BJ (cell line): Measurements from ENCODE around the gene CASKIN1. TPM values are rescaled to one million over a fixed set of nuclear protein-coding genes. Genes with fewer than 3 reads are reported as not detected.

Experiments
- CTCF ChIA-PET: fragments of 350-600 bp; formaldehyde crosslinking; extraction: SDS; loops from one replicate; lab custom pipeline; 2021; ENCODE audit warnings: antibody characterized with exemption, inconsistent platforms; lab: Yijun Ruan, JAX
- POLR2A ChIA-PET: fragments of 300-600 bp; sonication (Branson Sonifier 250); formaldehyde crosslinking; extraction: SDS; loops from one replicate; lab custom pipeline; 2021; ENCODE audit warnings: antibody characterized with exemption; lab: Charles Lee
- DNase-seq: peaks from one replicate; pipeline ENCODE4 v3.0.0-alpha.2; 2011; ENCODE audit warnings: low read depth
- H3K27me3 ChIP-seq: 2 replicates; pipeline ENCODE4 v1.6.0; 2011; ENCODE audit warnings: low read length; ENCODE audit not compliant: control insufficient read depth, insufficient read depth
- H3K36me3 ChIP-seq: 2 replicates; pipeline ENCODE4 v1.5.1; 2011; ENCODE audit warnings: low read length; ENCODE audit not compliant: control insufficient read depth, insufficient read depth
- H3K4me3 ChIP-seq: 2 replicates; pipeline ENCODE4 v1.5.1; 2011; ENCODE audit warnings: low read depth, mild to moderate bottlenecking, control low read depth, low read length
- polyA plus RNA-seq: library from polyadenylated mRNA; depleted of rRNA; stranded (reverse); fragments of >200 nt; gene quantifications from 2 replicates; pipeline ENCODE4 v1.2.3, GENCODE V29; 2011
- TF ChIP-seq, protein P1 (sequence below): IDR thresholded peaks from 2 replicates; pipeline ENCODE4 v1.5.1; 2011; ENCODE audit warnings: low read depth, mild to moderate bottlenecking, control low read depth, inconsistent platforms, low read length, moderate library complexity; ENCODE audit not compliant: insufficient read depth

Gene CASKIN1
- polyA plus RNA-seq, 1 experiment = 0.01 TPM

DNA sequence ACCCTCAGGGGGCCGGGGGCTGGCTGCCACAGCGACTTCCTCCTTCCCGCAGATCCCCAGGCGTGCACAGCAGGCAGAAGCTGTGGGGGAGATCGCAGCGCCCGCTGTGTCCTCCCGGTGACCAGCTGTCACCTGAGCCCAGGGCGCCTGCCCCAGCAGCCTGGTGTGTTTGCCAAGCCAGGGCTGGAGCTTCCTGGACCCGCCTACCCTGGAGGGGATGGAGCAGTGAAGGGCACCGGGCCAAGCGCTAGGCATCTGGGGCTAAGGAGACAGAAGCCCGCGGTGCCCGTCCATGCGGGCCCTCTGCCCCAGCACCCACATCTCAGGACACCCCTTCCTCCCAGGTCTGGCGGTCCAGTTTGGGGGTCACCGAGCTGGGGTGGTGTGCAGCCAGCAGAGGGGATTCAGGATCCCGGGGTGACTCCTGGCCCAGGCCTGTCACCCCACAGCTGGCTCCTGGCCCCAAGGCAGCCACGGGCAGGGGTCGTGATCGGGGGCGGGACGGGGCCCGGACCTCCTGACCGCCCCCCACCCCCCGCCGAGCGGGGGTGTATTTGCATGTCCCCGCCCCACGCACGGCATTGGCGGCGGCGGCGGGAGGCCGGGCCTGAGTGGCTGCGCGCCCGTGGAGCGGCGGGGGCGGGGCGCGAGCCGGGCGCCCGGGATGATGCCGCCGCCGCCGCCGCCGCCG is 48.3 kb downstream of the CASKIN1 start, which contains the start of gene RAB26:
TSS of gene RAB26 (plus strand) at position 645 of the 691 bp plus-strand sequence. CDS start 159 bp downstream, outside the sequence.
- DNase-seq = no peak
- Histone ChIP-seq H3K4me3 (peak within 1 kb of the TSS; percentile 38), H3K27me3 (no peaks in the 10 kb centered on the region), H3K36me3 (peaks cover 11% of the 10 kb centered on the region)
- ChIA-PET POLR2A (interaction anchor here (0.6 to 1.3 kb wide), 2 partner anchors 8 to 982 kb away, joined by 3 to 4 read pairs; no protein-coding TSS in a partner anchor), CTCF (interaction anchor here (0.7 to 1.5 kb wide), 5 partner anchors 8 to 353 kb away, joined by 3 to 4 read pairs (median 3); partner anchors contain the start of gene MSRB1)
- TF ChIP-seq, protein P1, sequence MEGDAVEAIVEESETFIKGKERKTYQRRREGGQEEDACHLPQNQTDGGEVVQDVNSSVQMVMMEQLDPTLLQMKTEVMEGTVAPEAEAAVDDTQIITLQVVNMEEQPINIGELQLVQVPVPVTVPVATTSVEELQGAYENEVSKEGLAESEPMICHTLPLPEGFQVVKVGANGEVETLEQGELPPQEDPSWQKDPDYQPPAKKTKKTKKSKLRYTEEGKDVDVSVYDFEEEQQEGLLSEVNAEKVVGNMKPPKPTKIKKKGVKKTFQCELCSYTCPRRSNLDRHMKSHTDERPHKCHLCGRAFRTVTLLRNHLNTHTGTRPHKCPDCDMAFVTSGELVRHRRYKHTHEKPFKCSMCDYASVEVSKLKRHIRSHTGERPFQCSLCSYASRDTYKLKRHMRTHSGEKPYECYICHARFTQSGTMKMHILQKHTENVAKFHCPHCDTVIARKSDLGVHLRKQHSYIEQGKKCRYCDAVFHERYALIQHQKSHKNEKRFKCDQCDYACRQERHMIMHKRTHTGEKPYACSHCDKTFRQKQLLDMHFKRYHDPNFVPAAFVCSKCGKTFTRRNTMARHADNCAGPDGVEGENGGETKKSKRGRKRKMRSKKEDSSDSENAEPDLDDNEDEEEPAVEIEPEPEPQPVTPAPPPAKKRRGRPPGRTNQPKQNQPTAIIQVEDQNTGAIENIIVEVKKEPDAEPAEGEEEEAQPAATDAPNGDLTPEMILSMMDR = no peak

DNA sequence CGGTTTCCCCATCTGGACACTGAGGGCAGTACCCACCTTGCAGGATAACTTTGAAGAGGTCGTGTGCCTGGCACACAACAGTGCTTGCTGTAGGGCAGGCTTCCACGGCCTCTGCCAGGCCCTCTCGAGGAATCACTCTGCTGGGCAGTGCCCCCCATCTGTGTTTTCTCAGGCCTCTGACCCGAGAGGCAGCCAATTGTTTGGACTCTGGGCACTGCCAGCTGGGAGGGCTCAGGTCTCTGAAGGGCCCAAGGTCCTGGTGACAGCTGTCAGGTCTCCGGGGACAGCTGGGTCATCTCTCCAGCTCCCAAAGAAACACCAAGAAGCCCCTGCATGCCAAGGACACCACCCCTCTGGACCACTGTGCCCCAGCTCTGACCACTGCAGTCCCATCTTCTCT is 49.0 kb downstream of the CASKIN1 start:
- CTCF ChIA-PET = interaction anchor here (0.7 to 2.1 kb wide), 6 partner anchors 7 to 204 kb away, joined by 3 to 14 read pairs (median 4); partner anchors contain the start of genes MSRB1 and TRAF7
- Histone ChIP-seq H3K4me3 (no peak overlapping the region), H3K27me3 (no peaks in the 10 kb centered on the region), H3K36me3 (peaks cover 5% of the 10 kb centered on the region)
- POLR2A ChIA-PET = interaction anchor here (1.3 kb wide), 1 partner anchor 9 kb away, joined by 4 read pairs; no protein-coding TSS in a partner anchor
- TF ChIP-seq, protein P1 = no peak
- no peak for DNase-seq

DNA sequence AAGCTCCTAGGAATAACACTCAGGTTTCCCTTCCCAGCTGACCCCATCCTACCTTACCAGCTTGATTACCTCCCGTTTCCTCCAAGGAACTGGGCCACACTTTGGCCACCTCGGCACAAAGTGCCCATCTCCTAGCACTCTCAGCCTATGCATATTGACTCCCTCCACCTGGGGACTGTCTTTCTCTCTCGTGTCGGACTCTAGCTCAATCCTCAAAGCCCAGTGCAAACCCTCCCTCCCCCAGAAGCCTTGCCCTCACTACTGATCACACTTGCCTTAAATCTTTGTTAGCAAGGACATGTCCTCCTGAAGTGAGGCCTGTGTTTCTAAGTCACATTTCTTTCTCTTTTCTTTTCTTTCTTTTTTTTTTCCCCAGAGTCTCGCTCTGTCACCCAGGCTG is 50.6 kb downstream of the CASKIN1 start:
- Histone ChIP-seq H3K36me3 (no peaks in the 10 kb centered on the region), H3K27me3 (no peaks in the 10 kb centered on the region), H3K4me3 (no peak overlapping the region)
- TF ChIP-seq, protein P1 = no peak
- POLR2A ChIA-PET = no interaction called here
- CTCF ChIA-PET = interaction anchor here (0.9 to 2.1 kb wide), 3 partner anchors 9 to 122 kb away, joined by 3 to 14 read pairs (median 4); partner anchors contain the start of gene TRAF7
- no peak for DNase-seq

DNA sequence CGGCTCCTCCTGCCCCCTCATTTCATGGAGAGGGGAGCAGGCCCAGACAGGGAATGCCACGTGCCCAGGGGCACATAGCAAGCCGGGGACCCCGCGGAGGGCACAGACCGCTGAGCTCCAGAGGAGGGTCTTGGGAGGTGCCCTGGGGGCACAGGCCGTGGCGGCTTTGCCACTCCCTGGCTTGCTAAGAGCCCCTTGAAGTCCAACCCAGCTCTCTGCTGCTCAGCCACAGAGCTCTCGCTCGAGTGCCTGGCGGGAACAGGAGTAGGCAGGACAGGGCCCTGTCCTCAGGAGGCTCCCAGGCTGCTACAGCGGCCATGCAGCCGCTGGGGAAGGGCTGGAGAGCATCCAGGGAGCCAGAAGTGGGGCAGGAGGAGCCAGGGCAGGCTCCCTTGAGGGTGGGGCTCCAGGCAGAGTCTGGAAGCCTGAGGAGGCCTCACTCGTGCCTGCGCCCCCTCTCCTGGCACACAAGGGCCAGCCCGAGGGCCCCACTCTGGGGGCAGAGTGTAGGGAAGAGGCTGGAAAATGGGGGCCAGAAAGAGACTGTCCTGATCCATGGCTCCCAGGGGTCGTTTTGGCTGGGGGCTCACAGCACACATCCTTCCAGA is 52.4 kb downstream of the CASKIN1 start:
- ChIA-PET POLR2A (interaction anchor here (0.6 kb wide), 1 partner anchor 10 kb away, joined by 4 read pairs; no protein-coding TSS in a partner anchor), CTCF (interaction anchor here (1.2 to 1.8 kb wide), 3 partner anchors 120 to 140 kb away, joined by 5 to 9 read pairs (median 5); no protein-coding TSS in a partner anchor)
- no peak for DNase-seq
- Histone ChIP-seq H3K36me3 (no peaks in the 10 kb centered on the region), H3K4me3 (no peak overlapping the region), H3K27me3 (no peaks in the 10 kb centered on the region)
- TF ChIP-seq, protein P1 = no peak
